HG03558 (cell line): Measurements from ENCODE around the gene KMT2B.
"Not testable (repeated sequence)": the region's sequence is repeated elsewhere in the genome, so short reads cannot be mapped to it uniquely, and the experiment has no call there.

ENCODE experiments used
- ATAC-seq: cut with Tn5 transposase; IDR thresholded peaks from one replicate; pipeline ENCODE4 v1.9.1; 2021; ENCODE audit warnings: moderate number of reproducible peaks; ENCODE audit not compliant: unreplicated experiment; ENCODE audit errors: extremely low read depth

The KMT2B gene

GRCh38 chr19:35755550-35756376 is 38.0 kb downstream of the KMT2B start:
- ATAC-seq: no peak

GRCh38 chr19:35756377-35757230 is 38.8 kb downstream of the KMT2B start, which contains the start of gene HSPB6:
Gene HSPB6 (minus strand): TSS chr19:35757029. CDS start chr19:35757008, 21 bp downstream.
- ATAC-seq: no peak

- ATAC-seq: no peak
Measured at GRCh38 chr19:35757231-35757748, 39.5 kb downstream of the KMT2B start.

- ATAC-seq: peak; percentile 77
Measured at GRCh38 chr19:35757749-35758608, 40.2 kb downstream of the KMT2B start, which contains the start of gene PROSER3. Gene PROSER3 (plus strand): TSS chr19:35758176. CDS start chr19:35758216, 40 bp downstream.

GRCh38 chr19:35759697-35760096 is 41.9 kb downstream of the KMT2B start:
- no peak for ATAC-seq

- no peak for ATAC-seq
Measured at GRCh38 chr19:35760711-35761349, 43.0 kb downstream of the KMT2B start.

- ATAC-seq: no peak
Measured at GRCh38 chr19:35764432-35765315, 46.9 kb downstream of the KMT2B start.

- ATAC-seq: no peak
Measured at GRCh38 chr19:35766571-35767104, 48.8 kb downstream of the KMT2B start.

GRCh38 chr19:35767288-35768081 is 49.7 kb downstream of the KMT2B start:
- ATAC-seq: no peak

- no peak for ATAC-seq
Measured at GRCh38 chr19:35768082-35768421, 50.2 kb downstream of the KMT2B start.

- ATAC-seq: not testable (repeated sequence)
Measured at GRCh38 chr19:35772362-35772761, 54.6 kb downstream of the KMT2B start.

- ATAC-seq: no peak
Measured at GRCh38 chr19:35773020-35773806, 55.4 kb downstream of the KMT2B start.

GRCh38 chr19:35774274-35775045 is 56.7 kb downstream of the KMT2B start:
- no peak for ATAC-seq

GRCh38 chr19:35775046-35775297 is 57.2 kb downstream of the KMT2B start:
- ATAC-seq: no peak

- ATAC-seq: peak; percentile 87
Measured at GRCh38 chr19:35775298-35776101, 57.7 kb downstream of the KMT2B start, which contains the start of gene ARHGAP33. Gene ARHGAP33 (plus strand): TSS chr19:35775564. CDS start chr19:35775659, 95 bp downstream.
